ENCODE data around the gene YIPF1.

GRCh38 chr1:53878492-53879105 lies 11.0 kb downstream of the YIPF1 start:
- TF ChIP-seq L3MBTL2 (conservative IDR thresholded peaks at IDR 0.05) (no peak), LEF1 (IDR thresholded peaks at IDR 0.05; ENCODE audit: borderline replicate concordance) (no peak), SP1 (IDR thresholded peaks at IDR 0.05) (no peak)

All from HEK293T (cell line).